GM12892 (cell line): Measurements from ENCODE around the gene PTK6.

Experiments used
- POLR2A ChIP-seq: IDR thresholded peaks from 2 replicates; pipeline ENCODE4 v1.6.1; 2011; ENCODE audit warnings: low read depth, low read length, control low read depth
- POLR2AphosphoS5 ChIP-seq: IDR thresholded peaks from 2 replicates; pipeline ENCODE4 v1.6.1; 2011; ENCODE audit warnings: low read depth, low read length, control low read depth

DNA sequence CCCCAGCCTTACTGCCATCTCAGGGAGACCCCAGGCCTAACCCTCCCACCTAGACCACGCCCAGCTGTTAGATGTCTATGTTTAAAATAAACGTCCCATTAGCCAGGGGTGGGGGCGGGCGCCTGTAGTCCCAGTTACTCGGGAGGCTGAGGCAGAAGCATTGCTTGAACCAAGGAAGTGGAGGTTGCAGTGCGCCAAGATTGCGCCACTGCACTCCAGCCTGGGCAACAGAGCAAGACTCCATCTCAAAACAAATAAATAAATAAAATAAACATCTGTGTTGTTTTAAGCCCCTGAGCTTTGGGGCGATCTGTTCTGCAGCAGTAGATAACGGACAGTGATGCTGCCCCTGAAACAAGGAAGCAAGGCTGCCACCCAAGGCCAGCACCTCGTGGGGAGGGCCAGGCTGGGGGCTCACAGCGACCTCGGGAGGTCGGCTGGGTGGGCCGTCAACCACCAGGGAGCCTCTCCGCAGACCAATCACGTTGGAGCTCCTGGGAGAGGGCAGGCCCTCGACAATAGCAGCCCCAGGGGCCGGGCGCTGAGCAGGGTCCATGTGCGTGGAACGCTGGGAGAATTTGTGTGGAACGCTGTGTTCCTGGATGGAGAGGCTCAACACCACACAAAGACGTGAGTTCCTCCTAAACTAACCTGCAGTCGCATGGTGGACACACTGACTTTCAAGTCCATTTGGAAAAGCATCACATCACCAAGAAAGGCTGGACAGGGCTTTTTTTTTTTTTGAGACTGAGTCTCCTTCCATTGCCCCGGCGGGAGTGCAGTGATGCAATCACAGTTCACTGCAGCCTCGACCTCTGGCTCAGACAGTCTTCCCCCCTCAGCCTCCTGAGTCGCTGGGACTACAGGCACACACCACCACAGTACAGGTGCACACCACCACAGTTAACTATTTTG lies 37.9 kb upstream of the PTK6 start:
- TF ChIP-seq POLR2A (no peak), POLR2AphosphoS5 (no peak)
